ENCODE measurements around the gene SPON1.

GRCh38 chr11:14067686-14068085 is 105.2 kb downstream of the SPON1 start:
- TF ChIP-seq EZH2phosphoT487 (IDR thresholded peaks at IDR 0.05; ENCODE audit: insufficient read depth, low read depth), result no peak
- TF ChIP-seq EZH2 (IDR thresholded peaks at IDR 0.05; ENCODE audit: insufficient read depth, poor library complexity, severe bottlenecking), result no peak

Data from GM23248 (cell line).